Measurements from ENCODE around the gene SMLR1. TPM values are rescaled to one million over a fixed set of nuclear protein-coding genes. Genes with fewer than 3 reads are reported as not detected.

Gene SMLR1
- total RNA-seq, 1 experiment from 2014 or later: not detected

- peak; percentile 15 to 16 for DNase-seq
- no peaks in the 10 kb centered on the region for H3K36me3 ChIP-seq
- H3K27ac ChIP-seq: no peak overlapping the region
- no peaks in the 10 kb centered on the region for H3K9me3 ChIP-seq (replicated peaks)
- H3K4me1 ChIP-seq: no peaks in the 10 kb centered on the region
- H3K27me3 ChIP-seq: no peaks in the 10 kb centered on the region
- H3K4me3 ChIP-seq: no peak overlapping the region
Observed at GRCh38 chr6:130810307-130811030, 16.7 kb upstream of the SMLR1 start.

DNA sequence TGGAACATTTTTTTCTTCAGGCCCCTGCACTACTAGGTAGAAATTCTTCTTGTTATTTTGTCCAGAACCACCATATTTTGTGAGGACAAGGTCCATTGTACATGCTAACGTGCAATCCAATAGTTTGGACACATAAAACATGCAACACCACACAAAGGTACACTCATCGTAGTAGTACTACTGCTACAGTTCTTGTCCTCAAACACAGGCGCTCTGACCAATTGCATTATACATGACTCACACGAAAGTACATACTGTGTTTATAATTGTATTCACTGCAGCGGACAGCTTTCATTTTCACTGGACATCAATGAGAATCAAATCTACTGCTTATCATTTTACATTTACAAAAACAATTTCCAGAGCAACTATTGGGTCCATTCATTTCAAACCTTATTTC, 15.3 kb upstream of the SMLR1 start:
- H3K36me3 ChIP-seq: no peaks in the 10 kb centered on the region
- H3K27me3 ChIP-seq: no peaks in the 10 kb centered on the region
- no peak for DNase-seq
- H3K9me3 ChIP-seq (replicated peaks): no peaks in the 10 kb centered on the region
- no peaks in the 10 kb centered on the region for H3K4me1 ChIP-seq
- H3K27ac ChIP-seq: no peak overlapping the region
- H3K4me3 ChIP-seq: no peak overlapping the region

- Histone ChIP-seq H3K36me3 (no peaks in the 10 kb centered on the region), H3K9me3 (replicated peaks) (no peaks in the 10 kb centered on the region), H3K4me1 (no peaks in the 10 kb centered on the region), H3K4me3 (no peak overlapping the region), H3K27ac (no peak overlapping the region), H3K27me3 (no peaks in the 10 kb centered on the region)
- DNase-seq: no peak
Observed at GRCh38 chr6:130814506-130814905, 12.7 kb upstream of the SMLR1 start.

- Histone ChIP-seq H3K27ac (no peak overlapping the region), H3K36me3 (no peaks in the 10 kb centered on the region), H3K4me1 (no peaks in the 10 kb centered on the region), H3K9me3 (replicated peaks) (no peaks in the 10 kb centered on the region), H3K4me3 (no peak overlapping the region), H3K27me3 (no peaks in the 10 kb centered on the region)
- no peak for DNase-seq
Observed at GRCh38 chr6:130815200-130816071, 11.8 kb upstream of the SMLR1 start.

- Histone ChIP-seq H3K4me3 (no peak overlapping the region), H3K27me3 (no peaks in the 10 kb centered on the region), H3K27ac (no peak overlapping the region), H3K4me1 (no peaks in the 10 kb centered on the region), H3K36me3 (no peaks in the 10 kb centered on the region), H3K9me3 (replicated peaks) (no peaks in the 10 kb centered on the region)
- no peak for DNase-seq
Observed at GRCh38 chr6:130822736-130823135, 4.5 kb upstream of the SMLR1 start.

DNA sequence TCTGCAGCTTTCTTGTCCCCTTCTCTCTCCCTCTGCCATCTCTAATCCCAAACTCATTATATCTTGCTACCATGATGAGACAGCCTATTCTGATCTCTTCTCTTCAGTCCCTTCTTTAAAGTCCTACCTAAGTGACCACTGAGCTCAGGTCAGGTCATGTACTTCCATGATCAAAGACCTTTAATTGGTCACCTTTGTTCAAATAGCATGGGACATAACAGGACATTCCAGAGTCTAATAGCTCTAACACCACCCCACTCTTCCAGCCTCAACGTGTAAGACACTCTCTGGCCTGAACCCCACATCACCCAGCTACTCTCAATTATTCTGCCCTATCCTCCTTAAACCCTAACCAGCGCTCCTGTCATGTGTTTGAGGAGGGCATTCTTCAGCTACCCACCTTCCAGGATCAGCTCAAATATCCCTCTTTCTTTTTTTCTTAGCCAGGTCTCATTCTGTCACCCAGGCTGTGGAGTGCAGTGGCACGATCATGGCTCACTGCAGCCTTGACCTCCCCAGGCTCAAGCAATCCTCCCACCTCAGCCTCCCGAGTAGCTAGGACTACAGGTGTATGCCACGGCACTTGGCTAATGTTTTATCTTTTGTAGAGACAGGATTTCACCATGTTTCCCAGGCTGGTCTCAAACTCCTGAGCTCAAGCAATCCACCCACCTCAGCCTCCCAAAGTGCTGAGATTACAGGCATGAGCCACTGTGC, 2.1 kb upstream of the SMLR1 start:
- Histone ChIP-seq H3K27me3 (no peaks in the 10 kb centered on the region), H3K9me3 (replicated peaks) (no peaks in the 10 kb centered on the region), H3K36me3 (no peaks in the 10 kb centered on the region), H3K4me1 (no peaks in the 10 kb centered on the region), H3K4me3 (no peak overlapping the region), H3K27ac (no peak overlapping the region)
- DNase-seq: no peak

DNA sequence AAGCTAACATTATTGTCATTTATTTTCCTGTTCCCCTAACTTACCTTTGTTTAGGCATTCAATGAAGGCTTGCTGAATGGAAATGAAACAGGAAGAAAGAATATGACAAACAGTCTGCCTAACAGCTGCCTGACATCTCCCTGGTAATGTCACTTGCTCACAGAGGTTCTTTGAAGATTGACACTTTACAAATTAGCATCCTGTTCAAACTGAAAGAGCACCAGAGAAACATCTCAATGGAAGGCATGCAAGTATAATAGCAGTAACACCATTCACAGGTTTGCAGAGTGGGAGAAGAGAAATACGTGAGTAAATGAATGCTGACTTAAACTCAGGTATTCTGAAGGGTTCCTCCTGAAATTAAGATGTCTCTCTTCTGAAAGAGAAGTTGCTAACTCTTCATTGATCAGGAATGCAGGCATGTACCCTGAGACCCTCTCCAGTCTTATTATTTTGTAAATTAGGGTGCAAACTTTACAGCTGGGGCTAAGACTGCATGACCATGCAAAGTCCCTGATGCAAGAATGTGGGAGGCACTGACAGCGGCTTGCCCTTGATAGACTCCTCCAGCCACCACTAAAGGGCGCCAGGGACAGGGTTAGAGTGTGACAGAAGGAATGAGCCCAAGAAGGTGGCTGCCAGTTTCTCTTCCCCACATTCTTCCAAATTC, 1.3 kb upstream of the SMLR1 start:
- no peak for DNase-seq
- Histone ChIP-seq H3K36me3 (no peaks in the 10 kb centered on the region), H3K27me3 (no peaks in the 10 kb centered on the region), H3K4me1 (no peaks in the 10 kb centered on the region), H3K27ac (no peak overlapping the region), H3K9me3 (replicated peaks) (no peaks in the 10 kb centered on the region), H3K4me3 (no peak overlapping the region)

DNA sequence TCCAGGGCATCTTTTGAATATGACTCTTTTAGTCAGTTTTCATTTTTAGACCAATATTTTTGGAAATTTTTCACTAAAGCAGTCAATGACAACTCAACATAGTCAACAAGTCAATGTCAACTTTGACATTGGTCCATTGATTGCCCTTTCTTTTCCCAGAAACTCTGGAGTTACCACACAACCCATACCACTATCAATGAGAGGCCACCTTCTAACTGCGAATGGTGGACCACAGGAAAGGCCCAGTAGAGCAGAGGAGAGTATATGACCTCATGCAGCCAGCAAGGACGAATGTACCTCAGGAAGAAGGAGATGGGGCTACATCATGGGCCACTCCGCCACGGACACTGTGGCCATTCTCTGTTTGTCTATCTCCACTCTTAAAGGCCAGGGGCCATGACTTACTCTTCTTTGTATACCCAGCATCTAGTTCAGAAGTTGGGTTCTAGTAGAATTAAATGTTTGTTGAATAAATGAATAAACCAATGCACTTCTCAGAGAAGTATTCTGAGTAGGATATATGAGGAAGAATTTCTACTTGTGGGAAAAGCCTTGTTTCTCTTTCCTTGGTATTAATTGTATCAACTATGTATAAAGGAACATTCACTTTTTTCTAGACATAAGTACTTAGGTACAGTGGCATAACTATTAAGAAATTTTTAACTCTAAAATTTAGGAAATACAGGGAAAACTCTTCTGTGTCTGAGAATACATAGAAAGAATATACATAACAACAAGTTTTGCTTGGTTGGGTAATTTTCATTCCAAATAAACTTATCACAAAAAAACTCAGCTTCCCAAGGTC, 562 bp upstream of the SMLR1 start:
- H3K36me3 ChIP-seq: no peaks in the 10 kb centered on the region

GRCh38 chr6:130829333-130829910, 2.2 kb downstream of the SMLR1 start:
- Histone ChIP-seq H3K4me1 (no peaks in the 10 kb centered on the region), H3K4me3 (no peak overlapping the region), H3K27me3 (no peaks in the 10 kb centered on the region), H3K27ac (no peak overlapping the region), H3K36me3 (no peaks in the 10 kb centered on the region), H3K9me3 (replicated peaks) (no peaks in the 10 kb centered on the region)
- DNase-seq: no peak

More for the DNA sequence above, 562 bp upstream of the SMLR1 start:
- DNase-seq: no peak
- no peak overlapping the region for H3K4me3 ChIP-seq
- H3K4me1 ChIP-seq: no peaks in the 10 kb centered on the region
- no peaks in the 10 kb centered on the region for H3K27me3 ChIP-seq
- H3K27ac ChIP-seq: no peak overlapping the region
- no peaks in the 10 kb centered on the region for H3K9me3 ChIP-seq (replicated peaks)

DNA sequence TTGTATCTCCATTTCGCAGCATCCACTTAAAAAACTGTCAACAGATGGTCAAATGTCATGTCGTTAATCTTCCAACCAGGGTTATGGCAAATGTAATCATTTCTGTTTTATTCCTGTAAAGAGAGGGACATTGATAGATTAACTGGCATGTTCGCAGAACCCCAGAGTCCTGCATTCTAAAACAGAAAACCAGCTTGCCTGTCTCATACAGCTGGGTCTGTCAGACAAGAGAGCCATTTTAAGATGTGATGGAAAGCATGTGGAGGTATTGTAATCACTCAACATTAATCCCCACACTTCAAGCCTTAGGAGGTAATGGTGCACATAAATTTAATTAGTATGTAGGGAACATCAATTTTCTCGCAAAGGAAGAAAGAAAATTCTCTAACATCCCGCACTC, 4.4 kb downstream of the SMLR1 start:
- no peaks in the 10 kb centered on the region for H3K9me3 ChIP-seq (replicated peaks)
- no peaks in the 10 kb centered on the region for H3K4me1 ChIP-seq
- no peaks in the 10 kb centered on the region for H3K27me3 ChIP-seq
- H3K36me3 ChIP-seq: no peaks in the 10 kb centered on the region
- no peak overlapping the region for H3K27ac ChIP-seq
- DNase-seq: no peak
- no peak overlapping the region for H3K4me3 ChIP-seq

DNA sequence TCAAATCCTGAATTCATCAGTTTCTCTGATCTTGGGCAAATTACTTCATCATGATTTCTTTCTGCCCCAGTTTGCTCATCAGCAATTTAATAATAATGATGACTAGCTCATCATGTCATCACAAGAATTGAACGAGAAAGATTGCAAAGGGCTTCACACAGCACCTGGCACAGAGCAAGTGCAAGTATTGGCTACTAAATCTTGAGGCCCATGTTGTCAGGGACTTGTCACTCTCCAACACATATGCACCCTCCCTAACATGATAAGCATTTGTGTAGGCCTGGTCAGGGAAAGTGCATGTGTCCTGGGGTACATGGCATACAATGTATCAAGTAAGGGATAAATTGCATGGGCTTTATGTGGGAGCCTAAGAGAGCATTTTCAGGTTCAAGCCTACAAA, 6.4 kb downstream of the SMLR1 start:
- Histone ChIP-seq H3K4me3 (no peak overlapping the region), H3K36me3 (no peaks in the 10 kb centered on the region), H3K27me3 (no peaks in the 10 kb centered on the region), H3K9me3 (replicated peaks) (no peaks in the 10 kb centered on the region), H3K4me1 (no peaks in the 10 kb centered on the region), H3K27ac (no peak overlapping the region)
- DNase-seq: no peak

- Histone ChIP-seq H3K4me3 (no peak overlapping the region), H3K27me3 (no peaks in the 10 kb centered on the region), H3K4me1 (no peaks in the 10 kb centered on the region), H3K9me3 (replicated peaks) (no peaks in the 10 kb centered on the region), H3K27ac (no peak overlapping the region), H3K36me3 (no peaks in the 10 kb centered on the region)
- DNase-seq: no peak
Observed at GRCh38 chr6:130834482-130835251, 7.5 kb downstream of the SMLR1 start.

GRCh38 chr6:130836055-130836640, 8.9 kb downstream of the SMLR1 start:
- no peaks in the 10 kb centered on the region for H3K9me3 ChIP-seq (replicated peaks)
- no peak overlapping the region for H3K27ac ChIP-seq
- no peaks in the 10 kb centered on the region for H3K27me3 ChIP-seq
- no peak overlapping the region for H3K4me3 ChIP-seq
- no peaks in the 10 kb centered on the region; the same call in 1 of the 2 replicates for H3K36me3 ChIP-seq
- H3K4me1 ChIP-seq: no peaks in the 10 kb centered on the region
- no peak for DNase-seq

Measured in SJCRH30 (cell line).